H9 (cell line): ENCODE data around the gene TNP2. TPM values are rescaled to one million over a fixed set of nuclear protein-coding genes. Genes with fewer than 3 reads are reported as not detected.

Experiments
- DNase-seq: peaks from one replicate; pipeline ENCODE4 v3.0.0-alpha.2; 2017
- H2AFZ ChIP-seq: one replicate; pipeline ENCODE4 v1.6.1; 2013; ENCODE audit warnings: mild to moderate bottlenecking, low read length, control low read depth, moderate library complexity
- H2AK5ac ChIP-seq: 2 replicates; pipeline ENCODE4 v1.6.1; 2013; ENCODE audit warnings: low read length, control low read depth, mixed read lengths; ENCODE audit not compliant: insufficient read length
- H2BK120ac ChIP-seq: one replicate; pipeline ENCODE4 v1.6.1; 2013; ENCODE audit warnings: low read depth, mild to moderate bottlenecking, low read length, control low read depth, inconsistent platforms; ENCODE audit not compliant: poor library complexity, severe bottlenecking
- H2BK12ac ChIP-seq: 2 replicates; pipeline ENCODE4 v1.6.1; 2013; ENCODE audit warnings: low read length, control low read depth, mixed read lengths, low read depth; ENCODE audit not compliant: insufficient read length
- H2BK15ac ChIP-seq: 2 replicates; pipeline ENCODE4 v1.6.1; 2013; ENCODE audit warnings: low read depth, low read length, control low read depth
- H2BK20ac ChIP-seq: one replicate; pipeline ENCODE4 v1.6.1; 2013; ENCODE audit warnings: low read depth, mild to moderate bottlenecking, low read length, control low read depth, inconsistent platforms; ENCODE audit not compliant: poor library complexity, severe bottlenecking
- H2BK5ac ChIP-seq: 2 replicates; pipeline ENCODE4 v1.6.1; 2013; ENCODE audit warnings: low read length, control low read depth, mixed read lengths; ENCODE audit not compliant: insufficient read length
- H3K14ac ChIP-seq: 2 replicates; pipeline ENCODE4 v1.6.1; 2013; ENCODE audit warnings: low read length, control low read depth; ENCODE audit not compliant: insufficient read depth
- H3K18ac ChIP-seq: 2 replicates; pipeline ENCODE4 v1.6.1; 2013; ENCODE audit warnings: low read depth, mild to moderate bottlenecking, mixed read lengths, low read length, control low read depth; ENCODE audit not compliant: insufficient read length
- H3K23ac ChIP-seq: 2 replicates; pipeline ENCODE4 v1.6.1; 2013; ENCODE audit warnings: low read length, control low read depth, mixed read lengths, low read depth; ENCODE audit not compliant: insufficient read length
- H3K23me2 ChIP-seq: 2 replicates; pipeline ENCODE4 v1.6.1; 2013; ENCODE audit warnings: low read depth, mild to moderate bottlenecking, mixed read lengths, low read length, control low read depth; ENCODE audit not compliant: insufficient read length, poor library complexity, severe bottlenecking
- H3K27ac ChIP-seq: 2 replicates; pipeline ENCODE4 v1.5.1; 2013; ENCODE audit warnings: low read length, control low read depth, mixed read lengths, low read depth; ENCODE audit not compliant: insufficient read length
- H3K27me3 ChIP-seq: 2 replicates; pipeline ENCODE4 v1.6.1; 2013; ENCODE audit warnings: low read length, control low read depth, inconsistent platforms; ENCODE audit not compliant: insufficient read depth
- H3K4ac ChIP-seq: 2 replicates; pipeline ENCODE4 v1.6.1; 2013; ENCODE audit warnings: low read depth, mild to moderate bottlenecking, control low read depth, inconsistent platforms, low read length, moderate library complexity
- H3K4me1 ChIP-seq: 2 replicates; pipeline ENCODE4 v1.6.1; 2013; ENCODE audit warnings: low read length, control low read depth, inconsistent platforms; ENCODE audit not compliant: insufficient read depth
- H3K4me2 ChIP-seq: 2 replicates; pipeline ENCODE4 v1.6.1; 2013; ENCODE audit warnings: low read length, control low read depth, mixed read lengths; ENCODE audit not compliant: insufficient read length, insufficient read depth
- H3K56ac ChIP-seq: 2 replicates; pipeline ENCODE4 v1.6.1; 2013; ENCODE audit warnings: low read depth, mild to moderate bottlenecking, mixed read lengths, low read length, control low read depth; ENCODE audit not compliant: insufficient read length
- H3K79me1 ChIP-seq: 2 replicates; pipeline ENCODE4 v1.6.1; 2013; ENCODE audit warnings: low read depth, mild to moderate bottlenecking, moderate library complexity, low read length, control low read depth, inconsistent platforms; ENCODE audit not compliant: insufficient read depth, poor library complexity, severe bottlenecking
- H3K79me2 ChIP-seq: 2 replicates; pipeline ENCODE4 v1.6.1; 2013; ENCODE audit warnings: low read length, control low read depth, inconsistent platforms; ENCODE audit not compliant: insufficient read depth
- H3K9ac ChIP-seq: 2 replicates; pipeline ENCODE4 v1.6.1; 2013; ENCODE audit warnings: low read length, control low read depth, mixed read lengths; ENCODE audit not compliant: insufficient read length; ENCODE audit errors: extremely low read depth
- H3K9me3 ChIP-seq: one replicate; pipeline ENCODE4 v1.6.1; 2013; ENCODE audit warnings: low read depth, low read length, inconsistent platforms; ENCODE audit not compliant: control insufficient read depth
- H3T11ph ChIP-seq: one replicate; pipeline ENCODE4 v1.6.1; 2013; ENCODE audit warnings: mild to moderate bottlenecking, low read length, control low read depth, inconsistent platforms
- H4K20me1 ChIP-seq: one replicate; pipeline ENCODE4 v1.6.1; 2013; ENCODE audit not compliant: control insufficient read depth, insufficient read length, insufficient read depth
- H4K5ac ChIP-seq: 2 replicates; pipeline ENCODE4 v1.6.1; 2013; ENCODE audit warnings: low read depth, mild to moderate bottlenecking, mixed read lengths, low read length, control low read depth; ENCODE audit not compliant: insufficient read length
- H4K8ac ChIP-seq: replicated peaks from 2 replicates; pipeline ENCODE4 v1.6.1; 2013; ENCODE audit warnings: low read length, control low read depth, mixed read lengths, low read depth; ENCODE audit not compliant: insufficient read length
- H4K91ac ChIP-seq: 2 replicates; pipeline ENCODE4 v1.6.1; 2013; ENCODE audit warnings: low read depth, mild to moderate bottlenecking, moderate library complexity, mixed read lengths, low read length, control low read depth; ENCODE audit not compliant: insufficient read length
- H3K27ac Mint-ChIP-seq, 3 experiments: 2 replicates in 2 of 3; 3 replicates in 1 of 3; pipeline ENCODE4 v1.8.0; 2020 to 2021; ENCODE audit warnings: mixed read lengths in 3 of 3, mild to moderate bottlenecking in 1 of 3, moderate library complexity in 1 of 3
- H3K27me3 Mint-ChIP-seq: 2 replicates; pipeline ENCODE4 v1.8.0; 2021; ENCODE audit warnings: low read depth, mild to moderate bottlenecking, moderate library complexity, mixed read lengths
- H3K36me3 Mint-ChIP-seq, 3 experiments: 2 replicates in 2 of 3; 3 replicates in 1 of 3; pipeline ENCODE4 v1.8.0; 2020 to 2021; ENCODE audit warnings: low read depth in 3 of 3, mixed read lengths in 3 of 3; ENCODE audit not compliant: insufficient read depth in 1 of 3
- H3K4me1 Mint-ChIP-seq, 2 experiments: 2 replicates each; pipeline ENCODE4 v1.8.0; 2020; ENCODE audit warnings: mixed read lengths in 2 of 2
- H3K4me3 Mint-ChIP-seq, 2 experiments: 2 replicates in 1 of 2; 3 replicates in 1 of 2; pipeline ENCODE4 v1.8.0; 2020 to 2021; ENCODE audit warnings: mild to moderate bottlenecking in 2 of 2, mixed read lengths in 2 of 2, moderate library complexity in 1 of 2
- H3K9me3 Mint-ChIP-seq, 2 experiments: 2 replicates in 1 of 2; 3 replicates in 1 of 2; pipeline ENCODE4 v1.8.0; 2020; ENCODE audit warnings: mild to moderate bottlenecking in 2 of 2, mixed read lengths in 2 of 2, moderate library complexity in 1 of 2
- WGBS: extraction: QIAGEN DNeasy Blood & Tissue Kit; methylation state at CpG from one replicate; pipeline ENCODE4 v1.1.7; 2013; ENCODE audit warnings: missing lambda C conversion rate, low lambda C conversion rate, mixed read lengths; ENCODE audit not compliant: insufficient read length; ENCODE audit errors: extremely low coverage; 5-methylcytosine and 5-hydroxymethylcytosine counted together
- total RNA-seq: library from RNA; stranded (reverse); gene quantifications from 2 replicates; pipeline ENCODE4 v1.2.1, GENCODE V29; 2021
- TF ChIP-seq, protein P1 (sequence below): fragments of 200-600 bp; sonication (generic); conservative IDR thresholded peaks from 3 replicates; pipeline ENCODE4 v1.8.0; 2021; ENCODE audit warnings: antibody characterized with exemption, mild to moderate bottlenecking

Gene TNP2
- total RNA-seq, 1 experiment from 2014 or later: not detected

GRCh38 chr16:11295672-11296071 lies 26.5 kb upstream of the TNP2 start:
- H3K27me3 ChIP-seq: no peaks in the 10 kb centered on the region
- DNase-seq: no peak
- no peak overlapping the region for H2AK5ac ChIP-seq
- no peak overlapping the region for H4K8ac ChIP-seq
- no peak overlapping the region for H3K9ac ChIP-seq
- no peaks in the 10 kb centered on the region for H3K79me1 ChIP-seq
- no peaks in the 10 kb centered on the region for H3K36me3 Mint-ChIP-seq
- H3K56ac ChIP-seq: no peak overlapping the region
- H4K20me1 ChIP-seq: no peaks in the 10 kb centered on the region
- H2BK12ac ChIP-seq: no peak overlapping the region
- H3K79me2 ChIP-seq: no peaks in the 10 kb centered on the region
- H4K5ac ChIP-seq: no peak overlapping the region
- no peak overlapping the region for H3K23ac ChIP-seq
- peaks cover 30 to 35% of the 10 kb centered on the region in 2 experiments for H3K4me1 Mint-ChIP-seq
- no CpG with 5 or more reads among the region's 4 CpGs for WGBS
- no peak overlapping the region for H3K14ac ChIP-seq
- TF ChIP-seq, protein P1, sequence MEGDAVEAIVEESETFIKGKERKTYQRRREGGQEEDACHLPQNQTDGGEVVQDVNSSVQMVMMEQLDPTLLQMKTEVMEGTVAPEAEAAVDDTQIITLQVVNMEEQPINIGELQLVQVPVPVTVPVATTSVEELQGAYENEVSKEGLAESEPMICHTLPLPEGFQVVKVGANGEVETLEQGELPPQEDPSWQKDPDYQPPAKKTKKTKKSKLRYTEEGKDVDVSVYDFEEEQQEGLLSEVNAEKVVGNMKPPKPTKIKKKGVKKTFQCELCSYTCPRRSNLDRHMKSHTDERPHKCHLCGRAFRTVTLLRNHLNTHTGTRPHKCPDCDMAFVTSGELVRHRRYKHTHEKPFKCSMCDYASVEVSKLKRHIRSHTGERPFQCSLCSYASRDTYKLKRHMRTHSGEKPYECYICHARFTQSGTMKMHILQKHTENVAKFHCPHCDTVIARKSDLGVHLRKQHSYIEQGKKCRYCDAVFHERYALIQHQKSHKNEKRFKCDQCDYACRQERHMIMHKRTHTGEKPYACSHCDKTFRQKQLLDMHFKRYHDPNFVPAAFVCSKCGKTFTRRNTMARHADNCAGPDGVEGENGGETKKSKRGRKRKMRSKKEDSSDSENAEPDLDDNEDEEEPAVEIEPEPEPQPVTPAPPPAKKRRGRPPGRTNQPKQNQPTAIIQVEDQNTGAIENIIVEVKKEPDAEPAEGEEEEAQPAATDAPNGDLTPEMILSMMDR: no peak
- H3T11ph ChIP-seq: no peak overlapping the region
- no peak overlapping the region for H3K27ac ChIP-seq
- H3K27ac Mint-ChIP-seq: no peak overlapping the region
- H3K27me3 Mint-ChIP-seq: no peaks in the 10 kb centered on the region; the same call in 1 of the 2 replicates
- H3K4me2 ChIP-seq: no peak overlapping the region
- H2BK5ac ChIP-seq: no peak overlapping the region
- H3K4ac ChIP-seq: no peak overlapping the region
- H3K9me3 ChIP-seq: no peaks in the 10 kb centered on the region
- no peak overlapping the region for H3K18ac ChIP-seq
- H2BK20ac ChIP-seq: no peak overlapping the region
- H4K91ac ChIP-seq: no peak overlapping the region
- no peaks in the 10 kb centered on the region for H3K9me3 Mint-ChIP-seq
- H3K4me3 Mint-ChIP-seq: no peak overlapping the region
- H3K23me2 ChIP-seq: no peaks in the 10 kb centered on the region
- H2AFZ ChIP-seq: no peak overlapping the region
- no peak overlapping the region for H2BK120ac ChIP-seq
- no peak overlapping the region for H2BK15ac ChIP-seq
- H3K4me1 ChIP-seq: peaks cover 5% of the 10 kb centered on the region; the same call in 1 of the 2 replicates
